ENCODE measurements around the gene NKD2.

- no peak for TF ChIP-seq CTCF (IDR thresholded peaks at IDR 0.05)
- TF ChIP-seq TCF7L2 (IDR thresholded peaks at IDR 0.05; ENCODE audit: low read depth, low read length) = no peak
- TF ChIP-seq SIN3A (IDR thresholded peaks at IDR 0.05; ENCODE audit: borderline replicate concordance, insufficient read depth, low read depth, low read length) = no peak
- no peak for TF ChIP-seq REST (IDR thresholded peaks at IDR 0.05; ENCODE audit: insufficient read depth in 1 of 2, low read depth in 2 of 2, low read length in 1 of 2)
Measured at GRCh38 chr5:1062761-1063568, 54.4 kb downstream of the NKD2 start.

All from Panc1 (cell line).